Effector memory CD4-positive, alpha-beta T cell (primary cell): ENCODE results near the gene KPNA4.
"Not testable (repeated sequence)": the region's sequence is repeated elsewhere in the genome, so short reads cannot be mapped to it uniquely, and the experiment has no call there.

Experiments used
- DNase-seq, 3 donors: peaks; one replicate each; pipeline ENCODE4 v3.0.0-alpha.2; 2020
- H3K27ac ChIP-seq: 2 replicates; pipeline ENCODE4 v1.7.0; 2013; ENCODE audit warnings: mild to moderate bottlenecking, low read length, moderate library complexity; ENCODE audit not compliant: insufficient read depth, poor library complexity, severe bottlenecking
- H3K27me3 ChIP-seq: replicated peaks from 2 replicates; pipeline ENCODE4 v1.7.0; 2013; ENCODE audit warnings: mild to moderate bottlenecking, low read length; ENCODE audit not compliant: insufficient read depth, control insufficient read depth, poor library complexity, severe bottlenecking
- H3K36me3 ChIP-seq: 2 replicates; pipeline ENCODE4 v1.7.0; 2013; ENCODE audit warnings: mild to moderate bottlenecking, low read length, moderate library complexity; ENCODE audit not compliant: control insufficient read depth, insufficient read depth
- H3K4me1 ChIP-seq: 2 replicates; pipeline ENCODE4 v1.7.0; 2013; ENCODE audit warnings: low read length, mild to moderate bottlenecking; ENCODE audit not compliant: control insufficient read depth, insufficient read depth, poor library complexity, severe bottlenecking
- H3K4me3 ChIP-seq: 2 replicates; pipeline ENCODE4 v1.7.0; 2013; ENCODE audit warnings: low read length, low read depth, mild to moderate bottlenecking; ENCODE audit not compliant: insufficient read depth, poor library complexity, severe bottlenecking
- H3K9me3 ChIP-seq: 2 replicates; pipeline ENCODE4 v1.7.0; 2013; ENCODE audit warnings: mild to moderate bottlenecking, low read length, moderate library complexity; ENCODE audit not compliant: control insufficient read depth

The KPNA4 gene

DNA sequence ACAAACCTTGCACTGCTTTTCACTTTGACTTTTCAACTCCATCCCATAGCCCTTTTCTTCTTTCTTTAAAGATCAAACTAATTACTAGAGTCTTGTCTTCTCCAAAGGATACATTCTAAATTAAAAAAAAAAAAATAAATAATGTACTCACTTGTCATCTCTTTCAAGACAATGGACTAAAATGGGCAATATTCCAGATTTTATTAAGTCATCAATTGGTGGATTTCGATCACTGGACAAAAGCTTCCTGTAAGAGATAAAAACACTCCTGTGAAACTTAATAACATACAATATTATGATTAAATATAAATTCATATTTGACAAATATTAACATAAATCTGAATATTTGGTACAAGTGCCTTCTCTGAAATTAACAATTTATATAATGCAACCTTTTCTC is 34.1 kb downstream of the KPNA4 start:
- no peaks in the 10 kb centered on the region for H3K4me1 ChIP-seq
- no peak overlapping the region for H3K27ac ChIP-seq
- H3K36me3 ChIP-seq: peaks cover 46% of the 10 kb centered on the region
- no peak for DNase-seq
- no peak overlapping the region for H3K4me3 ChIP-seq
- no peaks in the 10 kb centered on the region for H3K9me3 ChIP-seq
- no peaks in the 10 kb centered on the region for H3K27me3 ChIP-seq

GRCh38 chr3:160516391-160516790 is 49.0 kb downstream of the KPNA4 start:
- not testable (repeated sequence) for H3K4me3 ChIP-seq, H3K9me3 ChIP-seq, H3K27me3 ChIP-seq, DNase-seq, H3K4me1 ChIP-seq, H3K27ac ChIP-seq
- H3K36me3 ChIP-seq: peaks cover 33% of the 10 kb centered on the region

DNA sequence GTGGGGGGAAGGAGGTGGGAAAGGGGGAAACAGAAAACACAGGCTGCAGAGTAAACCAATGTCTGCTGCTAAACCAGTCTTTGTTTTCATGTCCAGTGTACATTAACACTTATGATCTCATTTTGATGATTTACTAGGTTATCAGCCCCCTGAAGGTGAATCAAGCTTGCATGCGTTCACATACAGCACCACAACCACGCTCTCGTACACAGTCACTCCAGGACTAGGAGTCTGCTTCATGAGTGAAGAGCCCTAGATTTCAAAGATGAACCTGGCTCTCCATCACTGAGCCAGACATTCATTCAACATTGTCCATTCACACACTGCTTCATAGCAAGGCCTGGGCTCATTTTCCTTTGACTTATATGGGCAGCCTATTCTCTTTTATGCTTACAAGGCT is 64.0 kb downstream of the KPNA4 start:
- H3K4me1 ChIP-seq: no peaks in the 10 kb centered on the region
- no peaks in the 10 kb centered on the region for H3K9me3 ChIP-seq
- no peak overlapping the region for H3K27ac ChIP-seq
- H3K27me3 ChIP-seq: no peaks in the 10 kb centered on the region
- H3K4me3 ChIP-seq: no peak overlapping the region
- DNase-seq: no peak
- H3K36me3 ChIP-seq: peaks cover 15% of the 10 kb centered on the region

DNA sequence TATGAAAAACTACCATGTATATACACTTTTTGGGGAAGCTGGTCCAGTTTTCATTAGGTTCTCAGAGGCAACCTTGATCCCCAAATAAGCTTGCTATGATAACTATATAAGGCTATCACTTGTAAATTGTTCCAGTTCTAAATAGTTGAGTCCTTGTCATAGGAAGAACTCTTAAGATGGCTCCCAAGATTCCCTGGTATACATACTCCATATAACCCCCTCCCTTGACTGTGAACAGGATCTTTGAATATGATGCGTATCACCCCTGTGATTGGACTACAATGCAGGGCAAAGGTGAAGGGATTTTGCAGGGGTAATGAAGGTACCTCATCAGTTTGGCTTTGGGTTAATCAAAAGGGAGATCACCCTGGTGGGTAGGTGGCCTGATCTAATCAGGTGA is 67.2 kb downstream of the KPNA4 start:
- no peaks in the 10 kb centered on the region for H3K4me1 ChIP-seq
- no peak for DNase-seq
- H3K9me3 ChIP-seq: no peaks in the 10 kb centered on the region
- H3K27me3 ChIP-seq: no peaks in the 10 kb centered on the region
- H3K4me3 ChIP-seq: no peak overlapping the region
- peaks cover 10% of the 10 kb centered on the region for H3K36me3 ChIP-seq
- H3K27ac ChIP-seq: no peak overlapping the region

DNA sequence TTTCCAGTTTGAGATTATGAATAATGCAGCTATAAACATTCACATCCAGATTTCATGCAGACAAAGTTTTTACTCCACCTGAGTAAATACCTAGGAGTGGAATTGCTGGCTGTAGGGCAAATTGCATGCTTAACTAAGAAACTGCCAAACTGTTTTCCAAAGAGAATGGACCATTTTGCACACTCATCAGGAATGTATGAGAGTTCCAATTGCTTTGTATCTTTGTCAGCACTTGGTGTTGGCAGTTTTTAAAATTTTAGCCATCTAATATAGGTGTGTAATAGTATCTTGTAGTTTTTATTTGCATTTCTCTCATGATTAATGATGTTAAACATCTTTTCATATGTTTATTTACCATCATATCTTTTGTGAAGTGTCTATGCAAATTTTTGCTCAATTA is 75.2 kb downstream of the KPNA4 start:
- Histone ChIP-seq H3K27me3 (no peaks in the 10 kb centered on the region), H3K4me1 (no peaks in the 10 kb centered on the region), H3K36me3 (no peaks in the 10 kb centered on the region), H3K9me3 (no peaks in the 10 kb centered on the region), H3K4me3 (no peak overlapping the region), H3K27ac (no peak overlapping the region)
- no peak for DNase-seq

GRCh38 chr3:160486459-160486869 is 78.9 kb downstream of the KPNA4 start:
- DNase-seq: no peak
- H3K27ac ChIP-seq: no peak overlapping the region
- no peak overlapping the region for H3K4me3 ChIP-seq
- H3K36me3 ChIP-seq: no peaks in the 10 kb centered on the region
- no peaks in the 10 kb centered on the region for H3K9me3 ChIP-seq
- H3K4me1 ChIP-seq: no peaks in the 10 kb centered on the region
- no peaks in the 10 kb centered on the region for H3K27me3 ChIP-seq

DNA sequence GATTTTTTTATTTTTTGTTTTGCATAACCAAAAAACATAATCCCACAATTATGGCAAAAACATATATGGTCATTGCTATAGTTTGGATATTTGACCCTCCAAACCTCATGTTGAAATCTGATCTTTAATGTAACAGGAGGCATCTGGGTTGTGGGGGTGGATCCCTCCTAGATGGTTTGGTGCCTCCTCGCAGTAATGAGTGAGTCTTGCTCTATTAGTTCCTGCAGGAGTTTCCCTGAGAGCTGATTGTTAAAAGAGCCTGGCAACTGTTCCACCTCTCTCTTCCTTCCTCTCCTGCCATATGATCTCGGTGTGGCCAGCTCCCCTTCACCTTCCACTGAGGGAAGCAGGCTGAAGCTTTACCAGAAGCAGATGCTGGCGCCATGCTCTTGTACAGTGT is 82.6 kb downstream of the KPNA4 start:
- Histone ChIP-seq H3K27ac (no peak overlapping the region), H3K4me1 (no peaks in the 10 kb centered on the region), H3K4me3 (no peak overlapping the region), H3K9me3 (no peaks in the 10 kb centered on the region), H3K36me3 (no peaks in the 10 kb centered on the region), H3K27me3 (no peaks in the 10 kb centered on the region)
- no peak for DNase-seq

DNA sequence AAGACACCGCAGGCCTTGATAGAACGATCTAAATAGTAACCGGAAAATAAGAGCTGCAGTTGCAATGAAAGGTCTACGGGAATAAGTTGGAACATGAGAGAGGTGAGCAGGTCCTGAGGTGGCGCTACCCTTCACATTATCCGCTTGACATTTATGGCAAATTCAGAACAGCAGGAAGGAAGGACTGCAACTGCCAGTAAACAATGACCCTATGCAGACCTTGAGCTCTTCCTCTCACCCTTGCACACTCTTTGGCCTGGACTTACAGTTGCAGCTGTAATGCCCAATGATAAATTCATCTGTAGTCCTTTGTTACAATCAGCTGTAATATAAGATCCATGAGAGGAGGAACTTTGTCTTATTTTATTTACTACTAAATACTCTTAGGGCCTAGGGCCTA is 83.5 kb downstream of the KPNA4 start:
- H3K27me3 ChIP-seq: no peaks in the 10 kb centered on the region
- no peak overlapping the region for H3K4me3 ChIP-seq
- H3K4me1 ChIP-seq: no peaks in the 10 kb centered on the region
- no peaks in the 10 kb centered on the region for H3K36me3 ChIP-seq
- no peak overlapping the region for H3K27ac ChIP-seq
- H3K9me3 ChIP-seq: no peaks in the 10 kb centered on the region
- DNase-seq: no peak

GRCh38 chr3:160480931-160481330 is 84.4 kb downstream of the KPNA4 start:
- no peaks in the 10 kb centered on the region for H3K36me3 ChIP-seq
- no peak for DNase-seq
- H3K4me3 ChIP-seq: no peak overlapping the region
- no peaks in the 10 kb centered on the region for H3K4me1 ChIP-seq
- H3K9me3 ChIP-seq: no peaks in the 10 kb centered on the region
- no peaks in the 10 kb centered on the region for H3K27me3 ChIP-seq
- H3K27ac ChIP-seq: no peak overlapping the region

- Histone ChIP-seq H3K4me3 (no peak overlapping the region), H3K27me3 (no peaks in the 10 kb centered on the region), H3K36me3 (no peaks in the 10 kb centered on the region), H3K4me1 (no peaks in the 10 kb centered on the region), H3K9me3 (no peaks in the 10 kb centered on the region), H3K27ac (no peak overlapping the region)
- no peak for DNase-seq
These were observed 86.0 kb downstream of the KPNA4 start for GRCh38 chr3:160479376-160479775.

- Histone ChIP-seq H3K4me3 (no peak overlapping the region), H3K4me1 (no peaks in the 10 kb centered on the region), H3K27ac (no peak overlapping the region), H3K9me3 (no peaks in the 10 kb centered on the region), H3K27me3 (no peaks in the 10 kb centered on the region), H3K36me3 (no peaks in the 10 kb centered on the region)
- DNase-seq: no peak
These were observed 87.0 kb downstream of the KPNA4 start for GRCh38 chr3:160478338-160478737.
